ENCODE measurements around the gene TMEM156. TPM values are rescaled to one million over a fixed set of nuclear protein-coding genes. Genes with fewer than 3 reads are reported as not detected.

Gene TMEM156
- total RNA-seq, 1 donor from 2014 or later = 2.3 TPM

DNA sequence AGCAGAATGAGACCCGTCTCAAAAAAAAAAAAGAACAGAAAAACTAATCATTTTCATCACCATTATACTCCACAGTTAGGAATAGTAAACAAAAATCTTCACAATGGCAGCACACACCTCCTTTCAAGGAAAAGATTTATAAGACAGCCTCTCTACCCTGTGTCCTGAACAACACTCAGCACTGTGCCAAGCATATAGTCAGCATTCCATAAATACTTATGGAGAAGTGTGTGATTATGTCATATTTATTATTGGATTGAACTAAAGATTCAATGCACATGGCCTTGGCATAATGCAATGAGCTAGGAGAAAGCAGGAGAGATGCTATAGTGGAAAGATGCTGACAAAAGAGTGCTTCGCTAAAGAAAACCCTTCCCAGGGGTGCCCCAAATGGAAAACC is 112.0 kb downstream of the TMEM156 start:
- no peak for DNase-seq (ENCODE audit: low read depth)
- TF ChIP-seq, protein P1, sequence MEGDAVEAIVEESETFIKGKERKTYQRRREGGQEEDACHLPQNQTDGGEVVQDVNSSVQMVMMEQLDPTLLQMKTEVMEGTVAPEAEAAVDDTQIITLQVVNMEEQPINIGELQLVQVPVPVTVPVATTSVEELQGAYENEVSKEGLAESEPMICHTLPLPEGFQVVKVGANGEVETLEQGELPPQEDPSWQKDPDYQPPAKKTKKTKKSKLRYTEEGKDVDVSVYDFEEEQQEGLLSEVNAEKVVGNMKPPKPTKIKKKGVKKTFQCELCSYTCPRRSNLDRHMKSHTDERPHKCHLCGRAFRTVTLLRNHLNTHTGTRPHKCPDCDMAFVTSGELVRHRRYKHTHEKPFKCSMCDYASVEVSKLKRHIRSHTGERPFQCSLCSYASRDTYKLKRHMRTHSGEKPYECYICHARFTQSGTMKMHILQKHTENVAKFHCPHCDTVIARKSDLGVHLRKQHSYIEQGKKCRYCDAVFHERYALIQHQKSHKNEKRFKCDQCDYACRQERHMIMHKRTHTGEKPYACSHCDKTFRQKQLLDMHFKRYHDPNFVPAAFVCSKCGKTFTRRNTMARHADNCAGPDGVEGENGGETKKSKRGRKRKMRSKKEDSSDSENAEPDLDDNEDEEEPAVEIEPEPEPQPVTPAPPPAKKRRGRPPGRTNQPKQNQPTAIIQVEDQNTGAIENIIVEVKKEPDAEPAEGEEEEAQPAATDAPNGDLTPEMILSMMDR (conservative IDR thresholded peaks at IDR 0.05; ENCODE audit: low read depth, low read length) = no peak
- H3K4me3 ChIP-seq (ENCODE audit: low read depth, low read length) = no peak overlapping the region

DNA sequence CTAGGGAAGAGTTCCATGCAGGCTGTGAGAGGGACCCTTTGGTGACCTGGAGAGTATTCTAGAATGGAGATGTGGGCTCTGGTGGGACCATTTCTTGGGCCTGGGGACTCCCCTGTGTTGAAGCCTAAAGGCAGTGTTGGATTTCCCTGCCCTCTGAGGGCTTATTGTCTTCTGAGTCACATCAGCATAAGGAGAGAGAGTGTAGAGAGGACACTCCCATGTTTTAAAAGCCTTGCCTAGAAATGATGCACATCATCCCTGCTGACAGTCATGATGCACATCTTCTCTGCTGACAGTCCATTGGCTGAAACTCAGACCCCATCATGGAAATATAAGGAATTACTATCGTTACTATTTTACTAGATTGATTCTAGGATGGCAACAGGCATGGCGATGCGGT is 112.7 kb downstream of the TMEM156 start:
- no peak for DNase-seq (ENCODE audit: low read depth)

DNA sequence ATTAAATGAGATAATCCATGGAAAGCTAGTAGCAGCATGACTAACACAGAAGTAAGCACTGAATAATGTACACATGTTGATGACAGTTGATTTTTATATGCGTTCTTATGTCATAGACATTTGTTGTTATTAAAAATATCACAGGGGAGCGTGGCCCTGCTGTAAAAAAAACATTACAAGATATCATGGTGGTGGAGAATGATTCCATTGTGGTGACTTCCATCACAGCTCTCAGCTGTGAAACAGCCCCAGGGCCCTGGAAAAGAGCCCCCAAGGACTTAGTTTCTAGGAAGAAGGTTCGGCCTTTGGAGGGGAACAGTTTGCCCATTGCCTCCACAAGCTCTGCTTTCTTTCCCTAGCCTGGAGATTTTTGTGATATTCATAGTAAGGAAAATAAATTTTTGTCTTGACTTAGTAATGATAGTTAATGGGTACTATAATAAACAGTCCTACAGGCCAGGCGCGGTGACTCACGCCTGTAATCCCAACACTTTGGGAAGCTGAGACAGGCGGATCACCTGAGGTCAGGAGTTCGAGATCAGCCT is 114.7 kb downstream of the TMEM156 start:
- H3K4me3 ChIP-seq (ENCODE audit: low read depth, low read length) = no peak overlapping the region
- no peak for DNase-seq (ENCODE audit: low read depth)
- TF ChIP-seq, protein P1 (conservative IDR thresholded peaks at IDR 0.05; ENCODE audit: low read depth, low read length) = no peak

More for the DNA sequence above, 112.7 kb downstream of the TMEM156 start:
- TF ChIP-seq, protein P1 (conservative IDR thresholded peaks at IDR 0.05; ENCODE audit: low read depth, low read length) = no peak
- no peak overlapping the region for H3K4me3 ChIP-seq (ENCODE audit: low read depth, low read length)

Other genes starting within 250 kb of the TMEM156 start
- gene TLR10, start 249.4 kb downstream of the TMEM156 start, total RNA-seq = not detected in 2 replicates
- 0.51 and 0.98 TPM in 2 replicates for gene TLR1, start 227.6 kb downstream of the TMEM156 start, total RNA-seq
- gene TLR6, start 175.6 kb downstream of the TMEM156 start, total RNA-seq = 0.22 and 0.29 TPM in 2 replicates
- gene FAM114A1, start 164.6 kb downstream of the TMEM156 start, total RNA-seq = 60.6 and 61.5 TPM in 2 replicates
- gene KLHL5, start 29.8 kb upstream of the TMEM156 start, total RNA-seq = 60.4 and 62.7 TPM in 2 replicates
- 8.8 and 9.0 TPM in 2 replicates for gene WDR19, start 150.1 kb upstream of the TMEM156 start, total RNA-seq

Data from epithelial cell of proximal tubule (primary cell).